Stimulated activated CD8-positive, alpha-beta memory T cell treated with anti-CD3 and anti-CD28 coated beads, Interleukin-7, amount 100 ng/mL, for 4 hours (primary cell): Measurements from ENCODE around the gene CNOT6L.
"Not testable (repeated sequence)": the region's sequence is repeated elsewhere in the genome, so short reads cannot be mapped to it uniquely, and the experiment has no call there.

Source experiments
- DNase-seq, 2 donors: peaks; one replicate each; pipeline ENCODE4 v3.0.0-alpha.2; 2020; ENCODE audit warnings: low read depth in 2 of 2

Gene CNOT6L

DNA sequence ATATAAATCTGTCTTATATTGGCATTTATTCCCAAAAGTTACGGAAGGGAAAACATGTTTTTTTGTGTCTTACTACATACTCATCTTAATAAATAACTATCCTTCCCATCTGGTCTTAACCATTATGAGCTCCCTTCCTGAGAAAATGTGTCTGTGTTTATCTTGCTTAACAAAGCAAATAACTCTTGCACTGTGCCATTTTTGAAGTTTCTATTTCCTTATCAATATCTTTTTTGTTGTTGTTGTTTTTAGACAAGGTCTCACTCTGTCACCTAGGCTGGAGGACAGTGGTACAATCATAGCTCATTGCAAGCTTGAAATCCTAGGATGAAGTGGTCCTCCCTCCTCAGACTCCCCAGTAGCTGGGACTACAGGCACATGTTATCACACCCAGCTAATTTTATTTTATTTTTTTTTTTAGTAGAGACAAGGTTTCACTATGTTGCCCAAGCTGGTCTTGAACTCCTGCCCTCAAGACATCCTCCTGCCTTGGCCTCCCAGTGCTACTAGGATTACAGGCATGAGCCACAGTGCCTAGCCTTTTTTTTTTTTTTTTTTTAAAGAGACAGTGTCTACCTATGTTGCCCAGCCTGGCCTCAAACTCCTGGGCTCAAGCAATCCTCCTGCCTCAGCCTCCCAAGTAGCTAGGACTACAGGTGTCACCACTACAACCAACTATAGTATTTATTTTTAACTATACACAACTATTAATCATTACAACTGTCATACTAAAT, 36.9 kb downstream of the CNOT6L start:
- DNase-seq = no peak

DNA sequence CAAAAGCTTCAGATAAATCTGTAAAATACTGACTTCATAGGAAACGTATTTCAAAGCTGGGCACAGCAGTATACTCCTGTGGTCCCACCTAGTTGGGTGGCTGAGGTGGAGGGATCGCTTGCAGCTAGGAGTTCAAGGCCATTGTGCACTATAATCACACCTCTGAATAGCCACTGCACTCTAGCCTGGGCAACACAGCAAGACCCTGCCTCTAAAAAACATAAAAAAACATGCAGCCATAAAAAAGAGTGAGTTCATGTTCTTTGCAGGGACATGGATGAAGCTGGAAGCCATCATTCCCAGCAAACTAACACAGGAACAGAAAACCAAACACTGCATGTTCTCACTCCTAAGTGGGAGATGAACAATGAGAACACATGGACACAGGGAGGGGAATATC, 38.4 kb downstream of the CNOT6L start:
- DNase-seq = not testable (repeated sequence)

DNA sequence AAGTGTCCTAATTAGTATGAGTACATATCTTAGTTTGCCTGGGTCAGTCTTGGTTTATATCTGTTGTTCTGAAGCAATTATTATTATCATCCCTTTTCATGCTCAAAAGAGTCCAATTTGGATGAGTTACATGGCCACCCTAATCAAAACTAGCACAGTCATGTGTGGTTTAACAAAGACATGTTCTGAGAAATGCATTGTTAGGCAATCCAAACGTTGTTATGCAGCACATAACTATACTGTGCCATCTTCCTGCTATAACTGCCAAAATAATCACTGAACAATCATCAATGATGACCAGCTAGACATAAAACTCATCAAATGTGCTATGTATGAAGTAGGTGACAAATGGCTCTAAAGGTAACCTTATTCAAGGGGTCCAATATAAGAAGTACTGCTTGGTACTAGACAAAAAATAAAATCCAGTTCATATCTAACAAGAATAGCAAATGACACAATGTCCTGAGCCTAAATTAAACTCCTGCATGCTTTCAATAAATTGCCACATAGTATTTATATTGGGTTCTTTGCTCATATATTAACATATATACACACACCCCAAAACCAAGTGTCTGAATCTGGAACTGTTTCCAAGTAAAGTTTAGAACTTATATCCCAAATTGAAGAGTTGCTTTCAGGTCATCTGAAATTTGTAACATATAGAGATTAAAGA, 41.9 kb downstream of the CNOT6L start:
- no peak for DNase-seq

DNA sequence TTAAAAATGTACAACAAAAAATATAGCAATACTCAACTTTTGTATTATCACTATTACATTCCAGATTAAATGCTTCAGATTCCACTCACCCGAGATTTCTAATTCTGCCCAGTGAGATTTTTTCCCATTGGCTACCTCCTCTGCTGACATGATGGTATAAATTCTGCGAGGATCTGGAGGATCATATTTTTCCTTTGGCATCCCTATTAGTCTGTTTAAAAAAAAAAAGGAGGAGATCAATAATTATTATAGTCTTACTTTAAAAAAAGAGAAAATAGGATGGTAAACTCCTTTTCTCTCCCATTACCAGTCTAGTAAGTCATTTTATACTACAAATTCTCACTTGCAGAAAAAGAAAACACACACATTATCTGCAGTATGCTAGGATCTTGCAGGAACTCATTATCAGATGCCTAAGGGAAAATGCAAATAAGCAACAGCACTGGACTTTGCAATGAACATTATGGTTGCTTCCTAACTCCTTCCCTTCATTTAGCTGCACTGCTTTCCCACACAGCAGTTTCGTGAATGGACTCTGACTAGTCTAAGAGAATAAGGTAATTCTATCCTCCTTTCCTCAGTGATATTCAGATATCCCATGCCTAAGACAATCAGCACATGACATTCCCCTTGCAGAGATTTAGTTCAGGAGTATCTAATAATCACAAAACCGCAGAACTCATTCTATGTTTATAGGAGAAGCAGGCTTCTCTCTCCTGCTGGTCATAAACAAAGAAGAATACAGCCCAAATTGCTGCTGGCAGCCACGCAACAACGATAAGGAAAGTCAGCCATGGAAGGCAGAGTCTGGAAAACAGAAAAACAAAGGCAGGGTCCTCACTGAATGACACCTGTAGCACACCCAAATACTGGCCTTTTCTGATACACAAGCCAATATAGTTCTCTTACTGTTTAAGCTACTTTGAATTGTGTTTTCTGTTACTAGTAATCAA, 42.7 kb downstream of the CNOT6L start:
- DNase-seq = no peak

DNA sequence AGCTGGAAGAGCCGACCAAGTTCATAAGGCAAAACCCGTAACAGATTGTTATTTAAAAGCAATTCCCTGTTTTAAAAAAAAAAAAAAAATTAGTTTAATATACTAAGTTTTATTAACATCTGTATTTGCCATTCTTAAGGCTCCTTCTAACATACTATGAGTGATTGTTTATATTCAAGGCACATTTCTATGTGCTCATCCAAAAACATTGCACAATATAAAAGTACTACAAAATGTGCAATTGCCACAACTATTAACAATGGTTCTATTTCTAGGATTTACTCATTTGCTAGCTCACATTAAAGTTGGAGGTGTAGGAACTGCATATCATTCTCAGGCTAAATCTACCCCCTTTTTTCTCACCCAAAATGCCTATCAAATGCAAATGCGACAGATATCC, 46.1 kb downstream of the CNOT6L start:
- DNase-seq = no peak

DNA sequence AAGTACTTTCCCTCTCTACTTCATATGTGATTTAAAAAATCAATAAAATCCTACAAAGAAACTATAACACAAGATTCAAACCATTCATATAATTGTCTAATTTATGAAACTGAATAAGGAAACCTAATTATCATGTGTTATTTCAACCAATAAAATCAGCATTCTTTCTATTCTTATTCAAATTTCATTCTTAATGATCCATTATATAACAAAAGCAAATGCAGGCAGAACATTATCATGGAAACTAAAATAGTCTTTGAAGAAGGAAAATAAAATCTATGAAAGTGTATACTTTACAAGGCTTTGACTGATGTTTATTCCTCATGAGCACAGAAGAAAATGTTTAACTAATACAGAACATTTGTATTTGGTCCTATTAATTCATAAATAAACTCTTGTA, 47.6 kb downstream of the CNOT6L start:
- DNase-seq = no peak

DNA sequence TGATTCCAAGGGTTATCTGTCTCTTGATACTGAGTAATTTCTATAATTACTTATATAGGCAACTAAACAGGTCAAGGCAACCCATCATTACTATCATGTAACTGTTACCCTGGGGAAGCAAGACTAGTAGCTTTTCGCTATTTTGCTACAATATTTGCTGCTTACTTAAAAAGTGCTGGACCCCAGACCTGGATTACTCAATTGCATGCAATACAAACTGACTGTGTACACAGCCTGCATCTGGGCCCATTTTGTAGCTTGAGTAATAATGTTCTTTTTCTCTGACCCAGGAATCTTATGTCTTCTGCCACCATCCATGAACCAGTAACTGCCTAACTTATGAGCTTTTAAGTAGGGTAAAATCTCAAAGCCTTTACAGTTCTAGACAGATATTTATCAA, 53.4 kb downstream of the CNOT6L start:
- no peak for DNase-seq

DNA sequence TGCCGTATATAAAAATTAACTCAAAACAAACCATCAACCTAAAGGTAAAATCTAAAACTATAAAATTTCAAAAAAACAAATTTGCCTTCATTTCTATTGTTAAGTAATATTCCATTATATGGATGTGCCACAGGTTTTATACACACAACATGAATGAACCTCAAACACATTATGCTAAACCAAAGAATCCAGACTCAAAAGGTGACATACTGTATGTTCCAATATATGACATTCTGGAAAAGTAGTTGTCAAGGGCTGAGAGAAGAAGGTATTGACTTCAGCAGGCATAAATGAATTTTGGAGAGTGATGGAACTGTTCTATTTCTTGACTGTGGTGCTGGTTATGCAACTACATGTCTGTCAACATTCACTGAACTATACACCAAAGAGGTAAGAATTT, 56.6 kb downstream of the CNOT6L start:
- no peak for DNase-seq

DNA sequence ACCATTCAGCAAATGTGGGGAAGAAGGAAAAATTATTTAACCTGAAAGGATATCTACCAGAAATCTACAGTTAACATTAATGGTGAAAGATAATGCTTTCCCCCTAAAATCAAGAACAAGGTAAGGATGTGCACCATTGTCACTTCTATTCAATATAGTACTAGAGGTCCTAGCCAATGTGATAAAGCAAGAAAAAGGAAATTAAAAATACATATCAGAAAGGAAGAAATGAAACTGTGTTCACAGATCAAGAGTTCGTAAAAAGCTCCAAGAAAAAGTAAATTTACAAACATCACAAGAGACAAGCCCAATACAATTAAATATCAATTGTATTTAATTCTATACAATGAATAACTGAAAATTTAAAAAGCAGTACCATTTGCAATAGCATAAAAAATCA, 57.6 kb downstream of the CNOT6L start:
- DNase-seq = no peak

DNA sequence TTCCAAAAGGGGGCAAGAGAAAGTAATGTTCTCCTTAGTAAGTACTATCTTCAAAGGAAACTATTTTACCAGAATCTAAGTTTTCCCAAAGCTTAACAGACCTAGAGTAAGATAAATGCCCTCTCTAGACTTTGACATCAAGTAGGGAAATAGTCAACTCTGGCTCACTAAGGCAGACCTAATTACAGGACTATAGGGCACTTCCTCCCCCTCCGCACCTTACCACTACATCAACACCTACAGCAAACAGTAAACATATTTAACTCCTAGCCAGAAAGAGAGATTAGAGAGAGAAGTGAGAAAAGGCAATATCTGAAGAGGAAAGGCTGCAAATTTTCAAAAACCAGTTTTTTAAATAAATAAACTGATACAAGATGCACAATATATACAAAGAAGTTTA, 60.4 kb downstream of the CNOT6L start:
- DNase-seq = no peak

DNA sequence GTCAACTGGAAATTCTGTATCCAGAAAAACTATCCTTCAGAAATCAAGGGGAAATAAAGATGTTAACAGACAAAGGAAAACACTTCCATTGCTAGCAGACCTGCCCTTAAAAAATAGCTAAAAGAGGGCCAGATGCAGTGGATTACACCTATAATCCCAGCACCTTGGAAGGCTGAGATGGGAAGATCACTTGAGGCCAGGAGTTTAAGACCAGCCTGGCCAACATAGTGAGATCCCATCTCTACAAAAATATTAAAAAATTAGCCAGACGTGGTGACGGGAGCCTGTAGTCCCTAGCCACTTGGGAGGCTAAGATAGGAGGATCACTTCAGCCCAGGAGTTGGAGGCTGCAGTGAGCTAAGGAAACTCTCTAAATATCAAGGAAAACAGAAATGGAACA, 67.4 kb downstream of the CNOT6L start:
- no peak for DNase-seq

DNA sequence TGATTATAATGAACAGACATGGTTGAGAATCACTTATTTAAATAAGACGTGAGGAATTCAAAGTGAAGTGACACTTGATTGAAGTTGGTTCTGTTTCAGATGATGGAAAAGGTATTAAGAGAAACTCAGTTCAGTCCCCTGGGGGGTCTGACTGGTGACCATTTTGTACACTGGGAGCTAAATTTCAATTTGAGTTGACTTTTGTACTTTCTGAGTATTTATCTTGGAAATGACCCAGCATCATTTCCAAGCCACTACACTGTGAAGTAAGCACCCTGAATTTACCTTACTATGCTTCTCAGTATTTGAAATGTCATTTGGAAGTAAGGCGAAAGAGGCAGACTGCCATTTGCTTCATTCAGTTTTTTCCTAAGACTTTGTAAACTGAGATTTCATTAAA, 73.4 kb downstream of the CNOT6L start:
- DNase-seq = no peak

DNA sequence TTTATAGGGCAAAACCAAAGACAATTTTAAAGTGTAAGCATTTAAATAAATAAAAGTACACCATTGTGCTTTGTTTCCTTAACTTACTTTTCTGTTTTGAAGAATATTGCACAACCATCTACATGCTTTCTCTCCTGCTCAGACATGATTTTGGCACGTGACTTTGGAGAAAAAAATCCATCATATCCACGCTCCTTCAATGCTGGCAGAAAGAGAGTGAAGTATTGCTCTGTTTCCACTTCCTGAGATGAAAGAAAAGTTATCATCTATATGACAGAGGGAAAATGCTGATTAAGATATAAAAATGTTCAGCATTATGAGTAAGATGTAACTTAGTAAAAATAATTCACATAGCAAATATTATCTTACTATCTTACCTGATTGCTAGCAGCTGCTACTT, 77.1 kb downstream of the CNOT6L start:
- no peak for DNase-seq

DNA sequence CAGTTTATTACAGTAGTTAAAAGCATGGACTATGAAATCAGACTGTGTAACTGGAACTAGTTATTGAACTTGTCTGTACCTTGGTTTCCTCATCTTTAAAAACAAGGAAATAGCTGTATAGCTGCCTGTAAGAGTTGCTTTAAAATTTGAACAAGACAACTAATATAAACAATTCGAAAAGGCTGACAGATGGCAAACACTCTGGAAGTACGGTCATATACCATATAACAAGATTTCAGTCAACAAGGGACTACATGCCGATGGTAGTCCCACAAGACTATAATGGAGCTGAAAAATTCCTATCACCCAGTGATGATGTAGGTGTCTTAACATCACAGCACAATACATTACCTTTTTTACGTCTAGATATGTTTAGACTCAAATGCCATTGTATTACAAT, 78.7 kb downstream of the CNOT6L start:
- no peak for DNase-seq

DNA sequence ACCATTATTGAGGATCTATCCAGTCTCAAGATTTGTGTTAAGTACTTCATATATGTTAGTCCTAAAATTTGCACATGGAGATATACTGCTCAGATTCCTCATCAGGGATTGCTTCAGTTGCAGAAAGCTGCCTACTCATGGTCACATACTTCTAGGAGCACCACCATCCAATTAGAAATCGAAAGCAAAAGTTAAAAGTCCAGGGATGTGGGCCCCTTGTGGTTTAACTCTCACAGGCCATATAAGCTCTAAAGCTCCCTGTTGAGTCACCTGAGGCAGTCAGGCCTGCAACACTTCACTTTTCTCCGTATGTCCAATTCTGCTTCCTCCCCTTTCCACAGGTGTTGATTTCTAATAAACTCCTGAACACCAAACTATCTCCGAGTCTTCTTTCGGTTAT, 84.2 kb downstream of the CNOT6L start:
- DNase-seq = no peak

DNA sequence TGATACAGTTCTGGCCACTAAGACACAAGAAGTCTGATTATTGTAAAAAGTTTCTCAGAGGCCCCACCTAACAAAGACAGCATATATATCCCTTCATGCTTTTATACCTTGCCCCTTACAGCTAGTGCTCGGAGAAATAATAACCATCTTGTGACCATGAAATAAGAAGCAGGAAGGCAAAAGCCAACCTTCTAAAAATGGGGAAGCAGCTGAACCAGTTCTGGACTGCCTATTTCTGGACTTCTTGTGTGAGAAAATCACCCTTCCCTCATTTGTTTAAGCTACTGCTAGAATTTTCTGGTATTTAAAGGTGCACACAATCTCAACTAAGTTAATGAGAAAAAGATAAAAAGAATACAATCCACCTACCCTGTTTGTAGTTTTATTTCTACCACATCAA, 87.5 kb downstream of the CNOT6L start:
- DNase-seq = no peak

DNA sequence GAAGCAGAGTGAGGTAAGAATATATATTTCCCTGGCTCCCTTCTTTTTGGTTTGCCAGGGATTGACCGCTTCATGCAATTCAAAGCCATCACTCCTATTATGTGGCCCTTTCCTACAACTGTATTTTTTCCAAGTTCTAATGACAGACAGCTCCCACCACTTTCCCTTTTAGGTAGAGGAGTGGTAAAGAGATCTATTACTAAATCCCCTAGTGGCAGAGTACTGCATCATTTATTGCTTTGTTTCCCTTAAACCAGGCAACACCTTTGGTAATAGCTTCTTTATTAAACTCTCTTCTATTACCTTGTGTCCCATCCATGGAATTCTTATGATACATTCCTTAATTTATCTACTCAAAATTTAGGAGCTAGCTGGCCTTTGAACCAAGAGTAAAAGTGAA, 90.7 kb downstream of the CNOT6L start:
- DNase-seq = no peak

DNA sequence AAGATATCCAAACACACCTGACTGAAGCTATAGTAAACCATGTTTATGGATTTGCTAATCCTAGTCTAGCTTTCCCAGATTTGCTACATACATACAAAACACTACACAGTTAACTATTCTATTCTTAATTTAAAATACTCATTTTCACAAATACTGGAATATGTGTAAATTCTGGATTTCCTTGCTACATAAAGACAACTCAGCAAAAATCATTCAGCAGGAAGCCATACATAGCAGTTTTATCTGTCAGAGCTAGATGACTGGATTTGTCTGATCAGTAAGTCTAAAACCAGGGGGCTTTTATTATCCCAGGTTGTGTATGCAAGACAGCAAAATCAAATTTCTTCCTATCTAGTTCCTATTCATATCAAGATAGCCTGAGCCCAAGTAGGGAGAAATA, 98.1 kb downstream of the CNOT6L start:
- DNase-seq = no peak

DNA sequence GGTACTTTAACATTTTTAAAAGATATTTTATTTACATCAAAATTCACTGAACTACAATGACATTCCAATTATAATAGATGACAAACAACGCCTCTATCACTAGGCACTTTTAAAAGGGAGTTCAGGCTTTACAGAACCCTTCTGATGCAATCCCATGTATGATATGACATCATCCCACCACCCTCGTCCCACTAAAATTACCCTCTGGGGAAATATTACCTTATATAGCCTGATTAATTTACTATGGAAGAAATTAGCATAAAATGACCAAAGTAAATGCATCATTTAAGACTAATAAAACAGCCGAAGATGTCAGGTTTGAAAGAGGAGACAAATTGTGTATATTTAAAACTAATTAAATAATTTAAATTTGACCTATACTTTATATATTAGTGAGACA, 100.7 kb downstream of the CNOT6L start:
- not testable (repeated sequence) for DNase-seq

DNA sequence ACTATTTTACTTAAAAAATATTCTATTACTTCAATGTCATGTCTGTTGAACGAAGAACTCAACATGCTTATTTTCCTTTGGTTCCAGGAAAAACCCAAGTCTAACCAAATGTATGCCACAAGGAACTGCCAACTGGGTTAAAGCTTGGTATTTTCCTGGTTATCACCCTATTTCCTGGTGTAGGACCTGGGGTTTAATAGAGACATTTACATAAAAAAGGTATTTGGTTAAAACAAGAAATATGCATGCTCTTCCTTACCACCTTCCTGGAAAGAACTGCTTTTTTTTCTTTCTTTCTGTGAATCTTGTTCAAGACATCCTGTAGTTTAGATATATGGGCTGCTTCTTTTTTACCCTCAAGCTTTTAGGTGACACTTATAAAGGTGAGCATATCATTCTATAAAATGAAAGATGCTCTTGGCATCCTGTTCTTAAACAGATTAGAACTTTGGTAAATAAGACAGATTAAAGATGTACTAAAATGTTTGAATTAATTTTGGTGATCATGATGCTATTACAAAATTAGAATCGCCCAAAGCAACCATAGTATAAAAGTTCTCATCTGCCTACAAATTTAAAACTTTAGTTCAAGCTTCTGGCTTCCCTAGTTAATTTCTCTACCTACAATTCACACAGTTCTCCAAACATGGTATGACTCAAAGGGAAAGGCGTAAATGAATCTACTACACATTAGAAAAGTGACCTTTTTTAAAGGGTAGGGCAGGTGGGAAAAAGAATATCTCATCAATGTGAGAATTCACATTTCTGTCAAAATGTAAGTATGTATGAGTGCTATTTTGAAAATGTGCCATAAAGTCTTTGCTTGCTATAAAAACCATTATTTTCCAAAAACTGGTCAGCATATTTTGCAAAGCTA, 103.5 kb downstream of the CNOT6L start:
- DNase-seq = no peak

DNA sequence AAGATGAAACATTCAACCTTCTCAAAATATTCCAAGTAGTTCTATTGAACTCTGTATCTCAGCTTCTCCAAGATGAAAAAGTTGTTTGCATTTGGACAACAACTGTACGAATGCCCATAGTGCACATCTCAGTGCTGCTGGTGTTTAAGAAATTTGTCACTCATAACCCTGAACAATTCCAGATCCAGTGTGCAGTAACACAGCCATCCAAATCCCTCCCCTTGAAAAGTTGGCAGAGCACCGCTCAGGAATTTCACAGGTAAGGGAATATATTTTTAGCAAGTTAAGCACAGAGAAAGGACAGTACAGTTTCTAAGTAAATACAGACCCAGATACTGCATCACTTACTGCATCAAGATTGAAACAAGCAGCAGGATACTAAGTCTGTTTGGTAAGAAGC, 104.7 kb downstream of the CNOT6L start:
- no peak for DNase-seq

DNA sequence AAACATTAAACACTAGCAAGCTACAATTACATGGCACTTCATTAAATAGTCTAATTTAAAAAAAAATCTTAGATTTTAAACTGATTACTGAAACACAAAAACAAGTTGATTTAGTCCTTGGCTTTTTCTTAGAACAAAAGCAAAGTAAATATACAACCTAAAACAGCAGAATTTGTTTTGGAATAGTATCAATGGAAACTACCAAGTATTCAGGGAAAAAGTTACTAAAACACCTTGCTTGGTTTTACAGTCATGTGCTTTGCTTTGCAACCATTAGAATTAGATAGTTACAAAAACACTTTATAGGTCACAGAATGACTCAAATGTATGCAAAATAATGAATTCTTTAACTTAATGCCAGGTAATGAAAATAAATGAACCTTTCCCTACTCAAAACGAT, 105.3 kb downstream of the CNOT6L start:
- DNase-seq = no peak
